ENCODE results near the gene MRPS11.
"Not testable (repeated sequence)": the region's sequence is repeated elsewhere in the genome, so short reads cannot be mapped to it uniquely, and the experiment has no call there.

The MRPS11 gene

DNA sequence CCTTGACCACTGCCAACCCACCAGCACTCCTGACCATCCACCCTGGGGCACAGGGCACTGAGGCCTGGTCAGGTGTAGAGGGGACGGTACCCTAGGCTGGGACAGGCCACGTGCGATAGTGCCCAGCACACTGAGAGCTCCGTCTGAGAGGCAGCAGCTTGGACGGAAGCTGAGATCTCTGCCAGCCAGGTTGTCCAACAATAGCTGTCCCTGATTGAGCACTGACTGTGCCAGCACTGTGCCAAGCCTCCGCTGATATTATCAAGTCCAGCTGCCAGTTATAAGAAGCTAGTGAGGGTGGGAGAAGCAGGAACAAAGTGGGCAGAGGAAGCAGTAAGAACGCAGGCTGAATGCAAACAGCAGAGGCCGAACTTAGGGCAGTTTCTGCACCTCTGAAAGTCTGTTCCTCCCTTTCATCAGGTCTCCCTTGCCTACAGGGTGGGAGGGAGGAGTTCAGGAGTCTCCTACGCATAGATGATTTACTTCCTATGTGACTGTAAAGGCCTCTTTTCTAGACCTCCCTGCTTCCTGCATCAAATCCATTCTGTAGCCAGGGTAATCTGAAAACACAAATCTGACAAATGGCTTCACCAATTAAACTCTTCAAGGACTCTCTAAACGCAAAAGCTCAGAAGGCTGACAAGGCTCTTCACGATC, 29.7 kb downstream of the MRPS11 start:
- no peak for DNase-seq

DNA sequence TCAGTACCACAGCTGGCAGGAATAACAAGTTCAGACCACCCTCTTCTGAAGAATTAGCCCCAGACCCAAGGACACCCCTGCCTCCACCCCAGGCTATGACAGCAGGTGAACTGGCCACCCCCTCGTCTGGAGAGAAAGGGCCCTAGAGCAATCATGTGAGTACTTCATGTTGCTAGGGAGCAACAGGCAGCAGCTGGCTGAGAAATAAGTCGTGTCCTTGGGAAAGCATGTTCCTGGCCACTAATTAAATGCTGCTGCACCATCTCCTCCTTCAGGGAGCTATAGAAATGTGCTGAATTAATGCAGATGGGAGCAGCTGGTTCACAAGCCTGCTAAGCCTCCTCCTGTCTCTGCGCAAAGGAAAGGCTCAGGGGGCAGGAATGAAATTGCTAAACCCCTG, 31.5 kb downstream of the MRPS11 start:
- no peak for DNase-seq

DNA sequence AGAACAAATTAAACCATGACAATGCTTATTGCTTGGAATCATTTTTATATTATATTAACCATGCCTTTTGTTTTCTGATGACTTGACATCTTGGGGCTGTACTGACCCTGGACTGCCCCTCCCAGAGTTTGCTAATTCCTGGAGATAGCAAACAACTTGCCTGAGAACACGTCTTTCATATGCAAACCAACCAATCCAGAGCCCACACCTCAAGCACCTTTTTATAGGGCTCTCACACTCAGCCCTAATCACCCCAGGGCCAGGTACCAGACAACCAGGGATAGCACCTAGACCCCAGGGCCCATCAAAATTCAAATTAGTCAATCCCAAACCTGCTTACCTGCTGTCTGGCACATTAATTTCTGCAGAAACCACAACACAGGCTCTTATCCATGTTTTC, 36.9 kb downstream of the MRPS11 start:
- no peak for DNase-seq

DNA sequence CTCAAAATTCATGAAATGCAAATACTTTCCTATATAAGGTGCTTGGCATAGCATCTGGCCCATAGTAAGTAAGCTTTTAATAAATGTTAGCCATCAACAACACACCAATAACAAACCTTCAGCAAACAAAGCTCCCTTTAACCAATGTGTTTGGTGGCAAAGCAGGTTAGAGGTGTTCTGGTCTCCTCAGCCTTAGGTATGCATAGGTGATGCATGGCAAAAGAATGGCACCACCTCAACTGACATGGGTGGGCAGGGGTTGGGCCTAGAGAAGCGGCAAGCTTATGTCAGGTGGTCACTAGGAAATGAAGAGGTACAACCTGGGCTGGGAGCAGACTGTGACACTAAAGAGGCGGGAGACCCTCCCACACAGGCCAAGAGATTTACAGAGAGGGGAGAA, 38.2 kb downstream of the MRPS11 start:
- DNase-seq, result no peak

DNA sequence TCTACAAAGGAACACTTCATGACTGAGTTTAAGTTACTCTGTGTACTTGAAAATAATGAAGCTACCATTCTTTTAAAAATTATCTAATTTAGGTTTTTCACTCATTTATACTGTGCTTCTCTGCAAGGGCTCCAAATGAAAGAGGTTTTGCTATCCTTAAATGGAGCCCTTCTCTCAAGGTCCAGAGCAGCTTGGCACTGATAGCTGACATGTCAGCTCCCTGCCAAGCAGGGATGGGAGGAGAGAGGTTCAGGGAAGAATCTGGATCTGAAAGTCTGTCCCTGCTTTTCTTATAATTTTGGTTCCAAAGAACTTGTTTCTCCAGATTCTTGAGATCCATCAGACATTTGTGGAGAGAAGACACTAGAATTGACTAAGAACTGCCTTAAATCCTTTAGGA, 39.1 kb downstream of the MRPS11 start:
- DNase-seq, result no peak

DNA sequence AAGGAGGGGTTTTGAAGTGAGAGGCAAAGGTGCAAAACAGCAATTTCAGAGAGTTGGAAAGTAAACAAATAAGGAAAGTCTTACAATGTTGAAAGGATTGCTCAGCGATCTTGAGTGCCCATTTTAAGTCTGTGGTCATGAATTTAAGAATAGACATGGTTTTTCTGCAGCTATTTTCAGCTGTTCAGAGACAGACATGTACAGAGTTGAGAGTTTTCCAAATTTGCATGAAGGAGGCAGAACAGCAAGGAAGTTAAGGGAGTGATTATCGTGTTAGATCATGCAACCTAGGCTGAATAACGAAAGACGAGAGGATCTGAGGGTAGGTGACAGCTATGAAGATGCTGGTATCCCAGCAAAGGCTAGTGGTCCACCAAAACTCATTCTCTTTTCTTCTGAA, 41.8 kb downstream of the MRPS11 start:
- DNase-seq, result no peak

DNA sequence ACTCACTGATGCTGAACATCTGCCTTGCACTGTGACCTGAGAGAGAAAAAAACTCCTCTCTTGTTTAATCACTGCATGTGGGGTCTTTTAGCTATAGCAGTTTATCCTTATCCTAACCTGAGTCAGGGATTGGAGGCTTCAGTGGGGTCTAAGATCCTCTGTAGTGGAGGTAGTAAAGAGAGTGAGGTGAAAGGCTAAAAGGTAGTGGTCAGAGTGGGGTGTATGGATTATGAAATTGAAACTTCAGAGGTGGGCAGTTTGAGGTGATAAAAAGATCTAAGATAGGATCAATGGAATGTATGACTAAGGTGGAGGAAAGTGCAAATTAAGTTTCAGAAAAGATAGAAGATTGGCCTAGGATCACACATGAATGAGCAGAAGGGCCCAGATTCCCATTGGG, 42.5 kb downstream of the MRPS11 start:
- no peak for DNase-seq

DNA sequence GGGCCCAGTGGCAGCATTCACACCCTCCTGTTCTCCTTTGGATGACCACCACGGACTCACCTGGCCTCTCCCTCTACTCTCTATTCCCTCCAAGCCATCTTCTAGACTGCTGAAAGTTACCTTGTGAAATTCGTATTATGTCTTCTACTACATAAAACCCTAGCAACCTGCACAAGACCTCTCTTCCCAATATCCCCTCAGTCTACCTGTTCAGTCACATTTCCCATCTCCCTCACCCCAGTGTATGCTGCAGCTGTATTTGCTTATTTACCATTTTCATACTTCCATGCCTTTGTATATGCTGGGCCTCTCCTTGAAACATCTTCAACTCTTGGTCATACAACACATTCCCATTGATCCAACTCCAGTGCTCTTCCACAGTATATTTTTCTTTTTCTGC, 43.7 kb downstream of the MRPS11 start:
- DNase-seq, result no peak

DNA sequence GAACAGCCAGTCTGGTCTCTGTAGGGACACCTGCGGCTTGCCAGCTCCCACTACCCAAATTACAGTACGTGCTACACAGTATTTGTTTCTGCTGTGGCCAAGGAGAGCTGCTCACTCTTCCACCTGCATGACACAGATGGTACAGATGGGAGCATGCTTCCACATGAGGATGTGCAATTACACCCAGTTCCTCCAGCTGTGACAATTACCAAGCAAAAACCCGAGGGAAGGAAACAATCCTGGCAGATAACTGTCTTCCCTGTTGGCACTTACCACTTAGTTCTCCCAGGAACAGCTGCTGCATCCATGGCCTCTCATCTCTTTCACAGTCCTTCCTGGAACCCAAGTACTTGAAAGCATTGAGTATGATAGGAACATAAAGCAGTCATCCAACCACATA, 44.6 kb downstream of the MRPS11 start:
- DNase-seq, result no peak

DNA sequence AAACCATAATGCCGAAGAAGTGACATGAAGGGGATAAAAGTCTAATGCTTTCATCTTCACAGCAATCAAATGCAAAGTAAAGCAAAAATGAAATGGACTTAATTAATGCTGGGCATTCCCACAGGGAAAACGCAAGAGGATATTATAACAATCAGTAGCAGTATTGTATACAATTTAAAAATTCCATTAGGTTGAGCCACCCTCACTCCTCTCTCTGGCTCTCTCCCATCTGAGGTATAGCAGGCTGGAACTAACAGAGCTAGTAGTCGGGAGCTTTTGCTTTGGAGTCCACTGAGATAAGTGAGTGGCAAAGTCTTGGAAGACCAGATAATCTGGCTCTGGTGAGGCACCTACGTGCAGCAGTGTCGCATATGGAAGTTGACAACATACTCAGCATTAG, 45.1 kb downstream of the MRPS11 start:
- DNase-seq, result peak; percentile 36

DNA sequence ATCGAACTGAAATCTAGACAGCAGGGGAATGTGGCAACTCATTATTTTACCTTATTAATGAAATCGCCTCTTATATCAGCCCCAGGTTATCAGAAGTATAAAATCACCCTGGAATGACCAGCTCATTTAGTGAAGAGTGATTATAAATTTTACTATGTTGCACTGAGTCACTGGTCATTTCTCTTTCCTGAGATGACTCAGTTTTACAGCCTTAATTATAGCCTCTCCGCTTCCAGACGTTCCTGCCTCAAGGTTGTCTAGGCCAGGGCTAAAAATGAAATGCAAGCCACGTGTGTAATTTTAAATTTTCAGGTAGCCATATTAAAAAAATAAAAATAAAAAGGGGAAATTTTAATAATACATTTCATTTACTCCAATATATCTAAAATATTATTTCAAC, 45.7 kb downstream of the MRPS11 start:
- peak; percentile 49 for DNase-seq

DNA sequence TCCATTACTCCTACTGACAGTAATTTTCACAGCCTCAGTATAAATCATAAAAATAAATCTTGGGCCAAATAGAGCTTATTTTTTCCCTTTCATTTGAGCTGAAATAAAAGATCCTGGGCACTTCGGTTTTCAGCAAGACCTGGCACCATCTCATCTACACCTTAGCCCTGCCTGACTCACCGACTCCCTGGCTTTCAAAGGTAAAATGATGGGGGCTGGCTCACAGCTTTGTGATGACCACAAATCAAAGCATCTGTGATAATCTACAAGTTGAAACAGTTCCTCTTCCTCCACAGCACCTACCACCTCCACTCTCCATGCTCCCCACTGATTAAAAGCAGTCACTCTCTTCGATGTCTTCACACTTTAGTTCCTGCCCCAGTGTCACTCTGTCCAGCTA, 51.4 kb downstream of the MRPS11 start:
- DNase-seq, result no peak

DNA sequence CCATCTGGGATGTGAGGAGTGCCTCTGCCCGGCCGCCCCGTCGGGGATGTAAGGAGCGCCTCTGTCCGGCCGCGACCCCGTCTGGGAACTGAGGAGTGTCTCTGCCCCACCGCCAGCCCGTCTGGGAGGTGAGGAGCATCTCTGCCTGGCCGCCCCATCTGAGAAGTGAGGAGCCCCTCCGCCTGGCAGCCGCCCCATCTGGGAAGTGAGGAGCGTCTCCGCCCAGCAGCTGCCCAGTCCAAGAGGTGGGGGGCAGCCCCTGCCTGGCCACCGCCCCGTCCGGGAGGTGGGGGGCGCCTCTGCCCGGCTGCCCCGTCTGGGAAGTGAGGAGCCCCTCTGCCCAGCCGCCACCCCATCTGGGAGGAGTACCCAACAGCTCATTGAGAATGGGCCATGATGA, 56.6 kb downstream of the MRPS11 start:
- not testable (repeated sequence) for DNase-seq

DNA sequence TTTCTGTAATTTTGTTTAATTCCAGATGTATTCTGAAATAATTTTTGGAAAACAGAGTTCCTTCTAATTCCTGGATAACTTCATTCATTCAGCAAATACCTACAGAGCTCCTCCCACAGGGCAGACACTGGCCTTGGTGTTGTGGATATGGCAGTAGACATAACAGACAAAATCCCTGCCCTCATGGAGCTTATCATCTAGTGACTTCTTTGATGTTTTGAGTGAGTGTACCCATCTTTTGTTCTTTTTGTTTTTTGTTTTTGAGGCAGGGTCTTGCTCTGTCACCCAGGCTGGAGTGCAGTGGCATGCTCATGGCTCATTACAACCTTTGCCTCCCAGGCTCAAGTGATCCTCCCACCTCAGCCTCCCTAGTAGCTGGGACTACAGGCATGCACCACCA, 57.9 kb downstream of the MRPS11 start:
- DNase-seq, result no peak

DNA sequence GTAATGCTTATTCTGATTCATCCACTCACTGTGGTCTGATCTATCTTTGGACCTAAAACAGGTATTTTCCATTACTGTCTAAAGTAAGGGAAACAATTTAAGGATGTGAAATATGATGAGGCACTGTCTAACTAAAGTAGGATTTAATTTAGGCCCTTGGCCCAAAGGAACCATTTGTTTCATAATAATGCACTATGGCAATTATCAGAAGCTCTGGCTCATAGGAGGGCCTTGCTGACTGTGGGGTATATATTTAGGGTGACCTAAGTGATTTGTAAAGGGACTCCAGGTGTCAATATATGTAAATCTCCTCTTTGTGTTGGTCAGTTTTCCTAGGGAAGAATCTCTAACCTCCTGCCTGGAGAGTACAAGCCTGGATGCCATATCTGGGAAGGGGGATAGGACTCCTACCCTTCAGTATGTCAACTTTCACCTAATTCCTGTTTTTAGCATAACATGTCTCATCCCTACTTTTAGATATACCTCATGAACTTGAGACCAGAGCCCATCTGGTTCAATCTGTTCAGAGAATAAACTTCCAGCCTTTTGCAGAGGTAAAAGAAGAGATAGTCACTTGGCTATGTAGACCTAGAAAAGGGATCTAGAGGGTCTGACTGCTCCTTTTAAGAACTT, 58.9 kb downstream of the MRPS11 start:
- DNase-seq, result no peak

DNA sequence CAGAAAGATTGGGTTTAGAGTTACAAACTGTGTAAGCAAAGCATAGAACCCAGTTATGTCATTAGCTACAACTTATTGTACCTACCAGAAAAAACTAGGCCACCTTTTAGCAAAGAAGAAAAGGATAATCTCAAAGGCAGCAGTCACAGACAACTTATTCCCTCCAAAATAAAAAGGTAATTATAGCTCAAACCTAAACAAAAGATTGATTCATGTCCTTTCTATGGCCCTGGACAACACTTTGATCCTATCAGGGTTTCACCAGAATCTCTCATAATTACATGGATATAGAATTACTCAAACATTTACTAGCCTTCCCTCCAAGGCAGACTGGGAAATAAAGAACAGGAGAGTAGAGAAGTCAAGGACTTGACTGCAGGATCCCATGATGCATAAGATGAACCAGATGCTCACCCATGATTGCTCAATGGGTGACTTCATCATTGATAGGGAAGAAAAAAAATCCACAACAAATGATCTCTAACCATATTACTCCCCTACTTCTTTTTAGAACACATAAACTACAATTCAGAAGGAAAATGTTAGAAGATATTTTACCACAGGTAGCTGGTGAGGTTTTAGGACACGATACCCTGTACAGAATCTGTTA, 61.6 kb downstream of the MRPS11 start:
- DNase-seq, result no peak
